Islet precursor cell (in vitro differentiated cells): ENCODE data around the gene DNTTIP2.
"Not testable (repeated sequence)": the region's sequence is repeated elsewhere in the genome, so short reads cannot be mapped to it uniquely, and the experiment has no call there.

Experiments used
- DNase-seq: peaks from one replicate; pipeline ENCODE4 v3.0.0-alpha.2; 2018

DNTTIP2 gene

GRCh38 chr1:93878889-93879586, at the start of gene DNTTIP2:
DNTTIP2 (minus strand) TSS chr1:93879206; CDS start chr1:93879148, 58 bp downstream.
- DNase-seq = peak; percentile 97

- DNase-seq = no peak
Measured at GRCh38 chr1:93925206-93925605, 46.2 kb upstream of the DNTTIP2 start.

GRCh38 chr1:93919780-93920179, 40.8 kb upstream of the DNTTIP2 start:
- no peak for DNase-seq

- DNase-seq = no peak
Measured at GRCh38 chr1:93917302-93917701, 38.3 kb upstream of the DNTTIP2 start.

- not testable (repeated sequence) for DNase-seq
Measured at GRCh38 chr1:93910880-93911279, 31.9 kb upstream of the DNTTIP2 start.

GRCh38 chr1:93910305-93910704, 31.3 kb upstream of the DNTTIP2 start:
- no peak for DNase-seq

GRCh38 chr1:93909146-93910050, 30.4 kb upstream of the DNTTIP2 start, which contains the start of gene GCLM:
GCLM (minus strand) TSS chr1:93909430; CDS start chr1:93909163, 267 bp downstream.
- peak; percentile 98 for DNase-seq

- DNase-seq = peak; percentile 65
Measured at GRCh38 chr1:93908394-93909145, 29.6 kb upstream of the DNTTIP2 start.

- DNase-seq = peak; percentile 52
Measured at GRCh38 chr1:93907718-93908117, 28.7 kb upstream of the DNTTIP2 start.

- DNase-seq = no peak
Measured at GRCh38 chr1:93906480-93906879, 27.5 kb upstream of the DNTTIP2 start.

- no peak for DNase-seq
Measured at GRCh38 chr1:93905734-93906133, 26.7 kb upstream of the DNTTIP2 start.

- DNase-seq = no peak
Measured at GRCh38 chr1:93905051-93905450, 26.0 kb upstream of the DNTTIP2 start.

- no peak for DNase-seq
Measured at GRCh38 chr1:93904228-93904627, 25.2 kb upstream of the DNTTIP2 start.

GRCh38 chr1:93900723-93901504, 21.9 kb upstream of the DNTTIP2 start:
- no peak for DNase-seq

- no peak for DNase-seq
Measured at GRCh38 chr1:93899543-93900207, 20.7 kb upstream of the DNTTIP2 start.

- no peak for DNase-seq
Measured at GRCh38 chr1:93888900-93889299, 9.9 kb upstream of the DNTTIP2 start.

GRCh38 chr1:93882269-93882668, 3.3 kb upstream of the DNTTIP2 start:
- peak; percentile 40 for DNase-seq

- no peak for DNase-seq
Measured at GRCh38 chr1:93880731-93881130, 1.7 kb upstream of the DNTTIP2 start.

GRCh38 chr1:93878501-93878888, 511 bp downstream of the DNTTIP2 start:
- DNase-seq = peak; percentile 58

- DNase-seq = no peak
Measured at GRCh38 chr1:93877529-93877928, 1.5 kb downstream of the DNTTIP2 start.

- no peak for DNase-seq
Measured at GRCh38 chr1:93876244-93876643, 2.8 kb downstream of the DNTTIP2 start.
